Aorta (tissue), 5 donors: ENCODE measurements around the gene IMPACT. TPM values are rescaled to one million over a fixed set of nuclear protein-coding genes. Genes with fewer than 3 reads are reported as not detected.

Source experiments
- ATAC-seq: fragments of 200-7000 bp; cut with Tn5 transposase; one replicate; pipeline ENCODE4 v1.9.1; 2022; ENCODE audit warnings: moderate library complexity; ENCODE audit not compliant: low FRiP score
- DNase-seq, 2 donors: peaks; one replicate each; pipeline ENCODE4 v3.0.0-alpha.2; 2020
- H3K27ac ChIP-seq, 2 donors: one replicate each; pipeline ENCODE4 v1.5.1; 2013; ENCODE audit warnings: low read length in 2 of 2, mild to moderate bottlenecking in 2 of 2, moderate library complexity in 2 of 2, control low read depth in 1 of 2, inconsistent platforms in 1 of 2, low read depth in 1 of 2
- H3K27me3 ChIP-seq, 2 donors: one replicate each; pipeline ENCODE4 v1.6.1; 2013; ENCODE audit warnings: control low read depth in 1 of 2, low read length in 1 of 2, mild to moderate bottlenecking in 1 of 2, moderate library complexity in 1 of 2; ENCODE audit not compliant: insufficient read depth in 2 of 2, control insufficient read depth in 1 of 2
- H3K36me3 ChIP-seq, 2 donors: one replicate each; pipeline ENCODE4 v1.6.1; 2013; ENCODE audit warnings: control low read depth in 1 of 2, low read length in 1 of 2, mild to moderate bottlenecking in 1 of 2; ENCODE audit not compliant: insufficient read depth in 2 of 2, control insufficient read depth in 1 of 2
- H3K4me1 ChIP-seq, 2 donors: one replicate each; pipeline ENCODE4 v1.6.1; 2013; ENCODE audit warnings: low read length in 2 of 2, control low read depth in 1 of 2, mild to moderate bottlenecking in 1 of 2, moderate library complexity in 1 of 2; ENCODE audit not compliant: insufficient read depth in 2 of 2, control insufficient read depth in 1 of 2
- H3K4me3 ChIP-seq, 2 donors: one replicate each; pipeline ENCODE4 v1.5.1; 2013; ENCODE audit warnings: low read length in 2 of 2, control low read depth in 1 of 2, mild to moderate bottlenecking in 1 of 2
- H3K9me3 ChIP-seq: one replicate; pipeline ENCODE4 v1.6.1; 2013; ENCODE audit warnings: mild to moderate bottlenecking, low read length; ENCODE audit not compliant: control insufficient read depth
- WGBS, 2 donors: extraction: QIAGEN DNeasy Blood & Tissue Kit; methylation state at CpG; one replicate each; pipeline ENCODE4 v1.1.7; 2013; 5-methylcytosine and 5-hydroxymethylcytosine counted together
- intact Hi-C, 2 donors: fragments of 100-400 bp; cut with DNase I; formaldehyde crosslinking; loops; one replicate each; pipeline versions ENCODE4 v1.14.2 to v1.15.0; 2022
- polyA plus RNA-seq, 2 donors: library from polyadenylated mRNA; stranded (reverse); fragments of 200-250 nt; gene quantifications; one replicate each; pipeline ENCODE4 v1.2.3, GENCODE V29; 2013
- total RNA-seq, 2 donors: library from RNA; stranded (reverse); fragmentation: NEBNext Ultra II Directional; extraction: Animal tissue kit (Norgen Biotek cat#: 25700); gene quantifications; one replicate each; pipeline ENCODE4 v1.2.1, GENCODE V29; 2021
- donor health status: healthy with polysubstance abuse.
- donor health status: Bipolar disorder and iron deficiency.
- donor health status: DM: no; HTN: no; CAD: no.
- donor health status: DM: no; HTN: no; CAD: no.
- donor health status: DM: yes; HTN: yes; CAD: no.

IMPACT gene
- total and polyA plus RNA-seq, 4 donors, result 15.6 to 28.2 (median 20.5) TPM

DNA sequence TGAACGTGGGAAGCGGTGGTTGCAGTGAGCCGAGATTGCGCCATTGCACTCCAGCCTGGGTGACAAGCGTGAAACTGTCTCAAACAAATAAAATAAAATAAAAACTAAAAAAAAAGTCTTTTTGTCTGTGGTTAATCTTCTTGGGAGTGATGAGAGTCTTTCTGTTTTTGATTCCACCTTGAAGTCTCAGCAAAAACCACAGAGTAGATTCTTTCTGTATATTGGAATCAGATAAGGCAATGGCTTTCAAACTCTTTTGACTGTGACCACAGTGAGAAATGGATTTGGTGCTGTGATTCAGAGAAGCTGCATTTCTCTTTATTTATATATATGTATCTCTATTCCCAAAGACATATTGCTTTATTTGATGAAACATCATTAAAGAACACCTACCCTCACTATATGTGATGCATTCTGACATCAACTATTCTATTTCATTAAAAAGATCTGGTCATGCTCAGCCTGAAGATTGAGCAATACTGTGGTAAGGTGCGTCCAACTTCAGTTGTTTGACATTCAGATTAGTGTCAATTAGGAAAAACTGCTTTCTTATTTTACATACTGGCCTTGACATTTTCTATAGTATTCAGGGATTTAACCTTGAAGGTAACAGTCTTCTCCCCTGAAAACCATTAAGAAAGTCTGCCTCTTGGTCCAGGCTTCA is 49.6 kb downstream of the IMPACT start:
- no peak for DNase-seq
- no peaks in the 10 kb centered on the region for H3K27me3 ChIP-seq

DNA sequence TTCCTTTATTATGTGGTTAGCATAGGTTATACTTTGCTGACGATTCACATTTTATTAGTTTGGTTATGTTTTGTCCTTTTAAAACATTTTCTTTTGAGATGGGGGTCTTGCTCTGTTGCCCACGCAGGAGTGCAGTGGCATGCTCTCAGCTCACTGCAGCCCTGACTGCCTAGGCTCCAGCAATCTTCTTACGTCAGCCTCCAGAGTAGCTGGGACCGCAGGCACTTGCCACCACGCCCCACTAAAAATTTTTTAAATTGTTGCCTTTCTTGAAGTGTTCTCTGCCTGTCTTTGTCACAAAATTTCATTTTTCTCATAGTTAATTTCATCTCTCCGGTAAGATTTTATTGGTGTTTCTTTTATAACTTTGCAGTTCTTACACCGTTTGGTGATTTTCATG is 52.9 kb downstream of the IMPACT start:
- DNase-seq (no peak), ATAC-seq (no peak)
- no peak overlapping the region for H3K27ac ChIP-seq
- H3K4me1 ChIP-seq, result no peaks in the 10 kb centered on the region
- H3K4me3 ChIP-seq, result no peak overlapping the region
- intact Hi-C loops, result no loop called here
- H3K9me3 ChIP-seq, result no peaks in the 10 kb centered on the region
- no peaks in the 10 kb centered on the region for H3K36me3 ChIP-seq
- WGBS, 2 donors, result 68 to 73% methylated on average over 7 of the region's 7 CpGs
- H3K27me3 ChIP-seq, result no peaks in the 10 kb centered on the region

More for the DNA sequence above, 49.6 kb downstream of the IMPACT start:
- no peaks in the 10 kb centered on the region for H3K9me3 ChIP-seq
- 87 to 90% methylated on average over 6 of the region's 6 CpGs for WGBS, 2 donors
- no peak overlapping the region for H3K4me3 ChIP-seq
- no peak for ATAC-seq
- intact Hi-C loops, result no loop called here
- no peak overlapping the region for H3K27ac ChIP-seq
- H3K4me1 ChIP-seq, result no peaks in the 10 kb centered on the region
- no peaks in the 10 kb centered on the region for H3K36me3 ChIP-seq

- Histone ChIP-seq H3K4me3 (no peak overlapping the region), H3K36me3 (no peaks in the 10 kb centered on the region), H3K4me1 (no peaks in the 10 kb centered on the region), H3K27ac (no peak overlapping the region), H3K9me3 (no peaks in the 10 kb centered on the region), H3K27me3 (no peaks in the 10 kb centered on the region)
- intact Hi-C loops, result loop anchor here in 1 of 2 donors (10.0 kb wide), 1 partner anchor 308 kb away; no protein-coding TSS in a partner anchor
- WGBS, 2 donors, result 76 to 84% methylated on average over 5 of the region's 5 CpGs
- no peak for ATAC-seq
- no peak for DNase-seq
Measured at GRCh38 chr18:24482821-24483220, 56.4 kb downstream of the IMPACT start.

- H3K9me3 ChIP-seq, result no peaks in the 10 kb centered on the region
- no peaks in the 10 kb centered on the region for H3K27me3 ChIP-seq
- no peak for DNase-seq
- WGBS, 2 donors, result 93 to 96% methylated on average over 3 of the region's 3 CpGs
- no peak for ATAC-seq
- no peak overlapping the region for H3K27ac ChIP-seq
- no peak overlapping the region for H3K4me3 ChIP-seq
- intact Hi-C loops, result loop anchor here (5.0 to 10.0 kb wide), 3 partner anchors 123 to 311 kb away; no protein-coding TSS in a partner anchor
- no peaks in the 10 kb centered on the region for H3K36me3 ChIP-seq
- no peaks in the 10 kb centered on the region for H3K4me1 ChIP-seq
Measured at GRCh38 chr18:24485681-24486080, 59.2 kb downstream of the IMPACT start.

GRCh38 chr18:24486684-24487083 is 60.2 kb downstream of the IMPACT start:
- Histone ChIP-seq H3K36me3 (no peaks in the 10 kb centered on the region), H3K9me3 (no peaks in the 10 kb centered on the region), H3K4me3 (no peak overlapping the region), H3K27me3 (no peaks in the 10 kb centered on the region), H3K27ac (no peak overlapping the region), H3K4me1 (no peaks in the 10 kb centered on the region)
- 42 to 44% methylated on average over 9 of the region's 9 CpGs for WGBS, 2 donors
- DNase-seq (no peak), ATAC-seq (no peak)
- intact Hi-C loops, result loop anchor here (5.0 to 10.0 kb wide), 3 partner anchors 124 to 312 kb away; no protein-coding TSS in a partner anchor

GRCh38 chr18:24488824-24489493 is 62.5 kb downstream of the IMPACT start:
- Histone ChIP-seq H3K9me3 (no peaks in the 10 kb centered on the region), H3K27ac (no peak overlapping the region), H3K4me1 (no peaks in the 10 kb centered on the region), H3K27me3 (no peaks in the 10 kb centered on the region), H3K4me3 (no peak overlapping the region), H3K36me3 (no peaks in the 10 kb centered on the region)
- ATAC-seq, result peak; percentile 74
- DNase-seq, result no peak
- intact Hi-C loops, result loop anchor here (2.0 to 10.0 kb wide), 4 partner anchors 127 to 314 kb away; no protein-coding TSS in a partner anchor
- 36 to 37% methylated on average over 7 of the region's 7 CpGs for WGBS, 2 donors

GRCh38 chr18:24490539-24490938 is 64.1 kb downstream of the IMPACT start:
- no peak for ATAC-seq
- Histone ChIP-seq H3K36me3 (no peaks in the 10 kb centered on the region), H3K9me3 (no peaks in the 10 kb centered on the region), H3K4me3 (no peak overlapping the region), H3K27me3 (no peaks in the 10 kb centered on the region), H3K27ac (no peak overlapping the region), H3K4me1 (no peaks in the 10 kb centered on the region)
- DNase-seq, result no peak
- WGBS, 2 donors, result 23 to 31% methylated on average over 4 of the region's 4 CpGs
- intact Hi-C loops, result no loop called here

DNA sequence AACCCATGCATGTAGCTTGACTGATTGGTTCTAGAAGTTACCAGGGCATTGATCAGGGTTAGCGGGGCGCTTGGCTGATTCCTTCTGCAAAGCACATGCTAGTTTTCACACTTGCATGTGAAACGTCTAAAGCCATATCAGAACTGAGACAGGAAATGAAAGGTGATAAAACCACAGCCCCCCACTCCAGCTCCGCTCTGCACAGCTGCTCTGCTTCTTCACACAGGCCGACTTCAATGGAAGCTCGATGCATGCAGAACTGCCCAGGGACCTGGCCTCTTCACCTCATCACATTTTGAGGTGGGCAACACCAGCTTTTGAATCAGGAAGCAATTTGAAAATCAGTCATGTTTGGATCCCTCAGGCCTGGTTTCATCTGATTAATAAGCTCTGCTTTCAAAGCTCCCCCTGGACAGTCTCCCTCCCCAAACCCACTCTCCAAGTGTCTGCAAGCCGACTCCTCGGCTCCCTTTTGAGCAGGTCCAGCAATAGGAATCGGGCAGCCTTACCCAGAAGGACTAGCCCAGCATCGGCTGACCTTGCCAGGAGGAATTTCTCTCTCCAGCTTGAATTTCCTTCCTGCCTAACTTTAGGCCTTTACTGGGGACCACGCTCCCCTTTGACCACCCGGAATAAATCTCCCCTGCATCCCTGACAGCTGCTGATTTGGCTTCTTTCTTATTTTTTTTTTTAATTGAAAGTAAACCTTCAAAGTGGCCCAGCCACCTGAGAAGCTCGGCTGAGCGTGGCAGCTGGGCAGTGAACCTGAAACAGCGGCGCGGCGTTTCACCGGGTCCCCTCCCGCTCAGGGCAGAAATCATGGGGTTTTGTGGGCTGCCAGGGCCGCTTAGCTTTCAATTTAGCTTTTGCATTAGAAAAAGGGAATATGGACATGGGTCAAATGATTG is 65.7 kb downstream of the IMPACT start:
- Histone ChIP-seq H3K27me3 (no peaks in the 10 kb centered on the region), H3K4me3 (no peak overlapping the region), H3K9me3 (no peaks in the 10 kb centered on the region), H3K4me1 (no peaks in the 10 kb centered on the region), H3K36me3 (no peaks in the 10 kb centered on the region), H3K27ac (no peak overlapping the region)
- intact Hi-C loops, result no loop called here
- ATAC-seq (no peak), DNase-seq (no peak)
- WGBS, 2 donors, result 66 to 71% methylated on average over 21 of the region's 21 CpGs
